Stimulated activated CD4-positive, alpha-beta T cell treated with anti-CD3 and anti-CD28 coated beads, Interleukin-2, amount 100 ng/mL, for 48 hours (primary cell): ENCODE data around the gene HARBI1.

ENCODE experiments used
- DNase-seq, 2 donors: peaks; one replicate each; pipeline ENCODE4 v3.0.0-alpha.2; 2020

Gene HARBI1, protein sequence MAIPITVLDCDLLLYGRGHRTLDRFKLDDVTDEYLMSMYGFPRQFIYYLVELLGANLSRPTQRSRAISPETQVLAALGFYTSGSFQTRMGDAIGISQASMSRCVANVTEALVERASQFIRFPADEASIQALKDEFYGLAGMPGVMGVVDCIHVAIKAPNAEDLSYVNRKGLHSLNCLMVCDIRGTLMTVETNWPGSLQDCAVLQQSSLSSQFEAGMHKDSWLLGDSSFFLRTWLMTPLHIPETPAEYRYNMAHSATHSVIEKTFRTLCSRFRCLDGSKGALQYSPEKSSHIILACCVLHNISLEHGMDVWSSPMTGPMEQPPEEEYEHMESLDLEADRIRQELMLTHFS

DNA sequence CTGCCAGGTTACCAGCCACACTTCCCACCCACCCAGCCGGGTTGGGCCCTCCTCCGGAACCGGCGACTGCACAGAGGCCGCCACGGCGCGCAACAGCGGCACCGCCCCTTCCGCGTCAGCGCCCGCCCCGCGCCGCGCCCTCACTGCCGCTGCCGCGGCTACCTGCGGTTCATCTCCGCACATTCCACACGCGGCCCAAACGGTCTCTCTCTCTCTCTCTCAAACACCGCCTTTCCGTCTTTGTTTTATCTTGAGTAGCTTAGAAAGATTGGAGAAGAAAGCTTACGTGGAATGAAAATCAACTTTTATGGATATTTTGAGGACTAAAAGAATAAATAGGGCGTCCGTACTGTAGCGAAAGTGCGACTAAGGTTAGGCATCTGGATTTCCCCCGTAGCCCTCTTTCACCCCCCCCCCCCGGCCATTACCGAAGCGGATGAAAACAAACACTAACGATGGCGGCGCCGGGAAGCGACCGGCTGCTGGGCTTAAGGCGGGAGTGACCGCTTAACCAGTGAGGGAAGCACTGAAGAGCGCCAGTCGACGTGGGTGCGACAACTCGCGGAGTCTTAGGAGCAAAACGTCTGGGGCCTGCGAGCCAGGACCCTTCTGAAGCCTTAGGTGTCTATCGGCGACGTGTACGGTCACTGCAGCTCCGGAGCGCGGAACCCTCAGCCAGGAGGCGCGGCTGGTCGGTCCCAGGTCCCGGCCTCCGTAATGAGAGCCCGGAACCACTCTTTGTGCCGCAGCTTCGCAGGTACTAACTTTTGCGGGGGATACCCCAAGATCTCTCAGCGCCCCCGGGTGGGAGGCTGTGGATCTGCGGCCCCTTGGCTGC lies at the start of gene HARBI1, which contains the start of gene ATG13:
TSS of gene HARBI1 (minus strand) at position 94 of the 838 bp plus-strand sequence. CDS start 990 bp downstream, outside the sequence.
TSS of gene ATG13 (plus strand) at position 420 of the 838 bp plus-strand sequence. CDS start 26,739 bp downstream, outside the sequence.
- DNase-seq, result peak; percentile 88 to 92

DNA sequence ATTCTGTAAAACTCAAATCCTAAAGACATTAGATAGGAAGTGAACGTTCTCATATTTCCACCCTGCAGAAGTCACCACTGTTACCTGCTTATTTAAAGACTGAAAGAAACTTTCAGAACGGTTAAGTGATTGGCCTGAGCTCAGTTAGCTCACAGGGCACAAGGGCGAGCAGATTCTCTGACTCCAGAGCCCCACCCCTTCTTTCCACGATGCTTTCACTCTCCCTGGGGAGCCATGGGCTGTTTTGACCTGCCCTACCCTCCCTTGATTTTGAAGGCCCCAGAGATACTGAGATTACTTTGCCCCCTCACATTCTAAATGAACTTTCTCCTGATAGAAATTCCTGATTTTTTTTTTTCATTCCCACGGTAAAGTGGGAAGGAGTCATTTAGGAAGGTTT lies 49.5 kb upstream of the HARBI1 start:
- DNase-seq, result no peak

DNA sequence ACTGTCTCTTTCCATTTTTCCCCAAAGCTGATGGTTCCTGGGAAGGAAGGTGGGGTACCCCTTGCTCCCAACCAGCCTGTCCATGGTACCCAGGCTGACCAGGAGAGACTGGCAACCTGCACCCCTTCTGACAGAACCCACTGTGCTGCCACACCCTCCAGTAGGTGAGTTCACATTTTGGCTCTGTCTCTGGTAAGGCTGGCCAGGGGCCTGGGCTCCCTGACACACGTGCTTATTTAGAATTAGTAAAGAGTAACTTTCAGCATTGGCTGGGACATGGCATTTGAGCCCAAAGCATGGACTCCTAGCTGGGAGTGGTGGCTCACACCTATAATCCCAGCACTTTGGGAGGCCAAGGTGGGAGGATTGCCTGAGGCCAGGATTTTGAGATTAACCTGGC lies 48.3 kb upstream of the HARBI1 start:
- DNase-seq, result no peak

DNA sequence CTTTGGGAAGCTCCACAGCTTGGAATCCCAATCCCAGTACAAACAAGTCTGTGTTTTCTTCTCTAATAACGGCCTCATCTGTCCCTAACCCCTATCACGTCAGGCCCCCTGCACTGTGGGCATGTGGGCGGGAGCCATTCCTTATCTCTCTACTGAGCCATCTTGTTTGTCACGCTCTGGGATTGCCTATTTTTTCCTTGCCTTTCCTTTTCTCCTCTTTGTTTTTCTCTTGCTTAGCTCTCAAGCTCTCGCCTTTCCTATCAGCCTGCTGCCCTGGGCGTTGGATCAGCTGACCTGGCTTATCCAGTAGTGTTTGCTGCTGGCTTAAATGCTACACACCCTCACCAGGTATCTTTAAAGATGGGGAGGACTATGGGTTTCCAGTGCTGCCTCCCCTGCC lies 47.6 kb upstream of the HARBI1 start:
- DNase-seq, result no peak

DNA sequence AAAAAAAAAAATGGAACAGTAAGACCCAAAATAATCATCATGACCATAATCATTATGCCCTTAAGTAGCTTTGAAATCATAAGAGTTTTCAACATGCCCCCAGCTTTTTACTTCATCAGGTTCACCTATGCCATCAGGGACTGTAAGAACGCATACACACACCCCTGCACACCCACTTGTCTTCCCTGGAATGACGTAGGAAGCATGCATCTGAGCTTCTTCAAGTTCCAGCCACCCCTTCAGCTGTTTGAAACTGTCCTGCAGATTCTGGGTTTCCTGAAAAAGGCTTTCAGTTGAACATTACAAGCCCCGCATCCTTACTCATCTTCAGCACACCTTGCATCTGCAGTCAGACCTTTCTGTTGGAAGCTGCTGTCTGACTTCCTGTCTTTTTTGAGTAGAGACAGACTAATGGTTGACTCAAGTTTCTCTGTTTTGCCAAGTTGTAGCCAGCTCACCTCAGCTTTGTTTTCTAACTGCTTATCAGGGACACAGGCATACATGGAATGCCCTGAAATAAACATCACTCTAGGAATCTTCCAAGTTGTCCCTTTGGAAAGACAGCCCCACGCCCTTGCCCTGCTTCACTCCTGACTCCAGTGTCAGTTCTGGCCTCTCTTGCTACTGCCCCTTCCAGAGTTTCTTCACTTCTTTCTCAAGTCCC lies 46.4 kb upstream of the HARBI1 start:
- DNase-seq, result no peak

DNA sequence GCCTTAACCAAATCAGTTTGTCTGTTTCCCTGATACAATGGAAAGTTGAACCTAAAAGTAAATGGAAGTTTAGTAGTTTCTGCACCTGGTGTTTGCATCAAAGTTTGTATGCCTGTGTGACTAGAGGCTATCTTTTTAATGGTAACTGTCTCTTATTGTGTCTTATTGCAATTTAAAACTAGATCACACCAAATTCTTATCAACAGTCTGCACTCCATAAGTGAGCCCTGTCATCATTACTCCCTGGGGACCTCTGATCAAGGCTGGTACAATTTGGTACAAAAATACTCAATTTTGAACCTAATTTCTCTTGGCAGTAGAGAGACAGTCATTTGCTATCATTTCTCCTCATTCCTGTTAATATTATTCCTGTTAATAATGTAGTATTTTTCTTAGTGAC lies 45.3 kb upstream of the HARBI1 start:
- no peak for DNase-seq

DNA sequence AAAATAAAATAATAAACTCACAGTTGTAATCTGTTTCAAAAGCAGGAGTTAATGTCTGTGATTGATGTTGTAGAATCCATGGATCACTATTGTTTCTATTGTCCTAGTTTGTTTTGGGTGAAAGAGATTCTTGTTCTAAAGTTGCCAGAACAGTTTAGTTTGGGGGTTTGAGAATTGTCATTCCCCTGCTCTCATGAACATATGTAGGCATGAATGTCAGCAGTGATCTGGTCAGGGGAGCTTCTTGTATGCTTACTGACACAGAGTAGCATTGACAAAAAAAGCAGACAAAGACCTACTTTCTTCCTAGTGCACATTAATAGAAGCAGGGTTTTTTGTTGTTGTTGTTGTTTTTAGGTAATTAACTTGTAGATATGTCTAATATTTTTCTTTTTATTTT lies 44.8 kb upstream of the HARBI1 start:
- DNase-seq, result no peak

DNA sequence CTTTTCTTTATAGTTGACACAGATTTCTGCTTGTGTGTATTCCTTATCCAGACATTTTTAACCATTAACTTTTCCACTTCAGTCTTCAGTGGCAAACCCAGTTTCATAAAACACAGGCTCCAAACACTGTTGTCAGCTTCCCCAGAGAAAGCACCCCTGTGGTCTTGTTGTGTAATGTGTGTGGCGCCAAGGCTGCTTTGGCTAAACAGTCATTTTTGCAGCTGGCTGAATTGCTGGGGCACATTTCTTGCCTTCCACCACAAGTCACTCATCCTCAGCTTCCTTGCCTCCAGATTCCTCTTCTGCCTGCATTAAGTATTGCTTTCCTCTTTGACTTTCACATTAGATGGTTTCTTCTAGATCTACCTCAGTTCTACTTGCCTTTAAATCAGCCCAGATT lies 42.9 kb upstream of the HARBI1 start:
- DNase-seq, result no peak

DNA sequence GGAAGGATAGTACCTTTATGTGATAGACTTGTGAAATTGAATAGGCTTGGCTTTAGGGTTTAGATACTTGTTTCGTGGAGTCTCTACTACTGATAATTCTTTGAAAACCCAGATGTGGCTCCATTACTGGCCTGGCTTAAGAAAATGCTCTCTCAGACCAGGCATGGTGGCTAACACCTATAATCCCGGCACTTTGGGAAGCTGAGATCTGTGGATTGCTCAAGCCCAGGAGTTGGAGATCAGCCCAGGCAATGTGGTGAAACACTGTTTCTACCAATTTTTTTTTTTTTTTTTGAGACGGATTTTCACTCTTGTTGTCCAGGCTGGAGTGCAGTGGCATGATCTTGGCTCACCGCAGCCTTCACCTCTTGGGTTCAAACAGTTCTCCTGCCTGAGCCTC lies 41.2 kb upstream of the HARBI1 start:
- no peak for DNase-seq

DNA sequence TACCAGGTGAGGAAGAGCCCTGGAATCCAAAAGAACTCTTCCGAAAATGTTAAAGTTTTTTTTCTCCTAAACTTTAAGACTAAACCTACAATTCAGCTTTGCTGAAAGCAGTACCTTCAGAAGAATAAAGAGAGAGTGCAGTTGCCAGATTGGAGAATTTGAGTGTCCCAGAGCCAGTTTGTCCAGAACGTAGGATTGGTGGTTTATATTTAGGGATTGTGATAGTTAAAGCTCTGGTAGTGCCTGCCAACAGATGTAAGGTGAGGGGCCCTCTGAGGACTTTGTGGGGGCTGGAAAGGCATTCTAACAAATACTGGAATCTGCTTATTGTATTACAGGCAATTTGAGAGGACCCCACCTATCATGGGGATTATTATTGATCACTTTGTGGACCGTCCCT lies 40.2 kb upstream of the HARBI1 start:
- DNase-seq, result no peak

DNA sequence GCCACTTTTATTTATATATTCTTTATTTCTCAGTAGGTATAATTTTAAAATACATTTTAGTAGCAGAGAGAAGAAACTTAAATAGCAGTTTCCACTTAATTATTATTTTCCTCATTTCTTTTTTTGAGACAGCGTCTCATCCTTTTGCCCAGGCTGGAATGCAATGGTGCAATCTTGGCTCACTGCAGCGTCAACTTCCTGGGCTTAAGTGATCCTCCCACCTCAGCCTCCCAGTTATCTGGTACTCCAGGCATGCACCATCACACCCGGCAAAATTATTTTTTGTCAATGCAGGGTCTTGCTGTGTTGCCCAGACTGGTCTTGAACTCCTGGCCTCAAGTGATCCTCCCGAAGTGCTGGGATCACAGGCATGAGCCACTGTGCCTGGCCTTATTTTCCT lies 38.6 kb upstream of the HARBI1 start:
- DNase-seq, result no peak

DNA sequence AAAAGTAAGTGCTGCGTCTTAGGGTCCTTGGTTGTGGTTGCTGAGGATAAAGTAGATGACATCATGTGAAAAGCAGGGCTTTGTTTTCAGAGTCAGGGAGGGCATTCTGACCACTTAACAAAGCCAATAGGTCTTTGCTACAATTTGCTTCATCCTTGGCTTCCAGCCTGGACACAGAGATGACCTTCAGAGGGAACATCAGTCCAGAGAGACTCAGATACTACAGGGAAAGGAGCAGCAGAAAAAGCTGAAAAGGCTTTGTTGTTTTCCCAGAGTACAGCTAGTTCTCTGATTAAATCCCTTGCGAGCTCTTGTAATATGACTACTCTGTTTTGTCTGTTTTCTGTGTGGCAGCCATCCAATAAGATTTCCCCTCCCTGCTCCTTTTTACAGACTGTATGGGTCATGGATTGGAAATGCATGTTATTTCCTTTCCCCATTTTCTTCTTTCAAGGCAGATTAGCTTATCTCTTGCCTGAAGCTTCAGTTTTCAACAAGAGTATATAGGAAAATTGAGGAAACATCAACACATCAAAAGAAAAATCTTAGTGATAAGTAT lies 32.2 kb upstream of the HARBI1 start:
- no peak for DNase-seq

DNA sequence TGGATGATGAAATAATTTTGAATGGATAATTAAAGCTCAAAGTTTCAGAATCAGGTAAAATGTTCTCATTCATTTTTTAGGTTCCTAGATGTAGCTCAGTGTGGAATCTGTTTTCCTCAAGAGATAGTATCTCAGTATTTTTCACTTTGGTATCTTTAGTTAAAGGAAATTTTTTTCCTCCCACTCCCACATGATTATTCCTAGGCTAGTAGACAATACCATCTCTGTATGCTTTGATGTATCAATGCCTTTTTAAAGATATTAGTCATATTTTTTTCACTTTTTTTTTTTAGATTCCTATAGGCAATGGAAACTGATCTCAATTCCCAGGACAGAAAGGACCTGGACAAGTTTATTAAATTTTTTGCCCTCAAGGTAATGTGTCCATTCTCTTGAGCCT lies 27.0 kb upstream of the HARBI1 start:
- DNase-seq, result no peak

DNA sequence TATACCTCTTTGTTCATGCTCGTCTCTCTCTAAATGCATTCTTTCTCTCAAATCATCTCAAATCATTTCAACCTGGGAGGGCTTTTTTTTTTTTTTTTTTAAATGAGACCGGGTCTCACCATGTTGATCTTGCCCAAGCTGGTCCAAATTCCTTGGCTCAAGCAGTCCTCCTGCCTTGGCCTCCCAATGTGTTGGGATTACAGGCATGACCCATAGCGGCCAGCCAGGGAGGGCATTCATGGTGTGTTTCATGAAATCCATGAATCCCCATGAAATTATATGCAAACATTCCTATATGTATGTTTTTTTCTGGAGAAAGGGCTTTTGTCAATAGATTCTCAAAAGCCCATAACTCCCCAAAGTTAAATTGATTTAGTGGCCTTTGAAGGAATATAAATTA lies 26.5 kb upstream of the HARBI1 start:
- DNase-seq, result no peak

DNA sequence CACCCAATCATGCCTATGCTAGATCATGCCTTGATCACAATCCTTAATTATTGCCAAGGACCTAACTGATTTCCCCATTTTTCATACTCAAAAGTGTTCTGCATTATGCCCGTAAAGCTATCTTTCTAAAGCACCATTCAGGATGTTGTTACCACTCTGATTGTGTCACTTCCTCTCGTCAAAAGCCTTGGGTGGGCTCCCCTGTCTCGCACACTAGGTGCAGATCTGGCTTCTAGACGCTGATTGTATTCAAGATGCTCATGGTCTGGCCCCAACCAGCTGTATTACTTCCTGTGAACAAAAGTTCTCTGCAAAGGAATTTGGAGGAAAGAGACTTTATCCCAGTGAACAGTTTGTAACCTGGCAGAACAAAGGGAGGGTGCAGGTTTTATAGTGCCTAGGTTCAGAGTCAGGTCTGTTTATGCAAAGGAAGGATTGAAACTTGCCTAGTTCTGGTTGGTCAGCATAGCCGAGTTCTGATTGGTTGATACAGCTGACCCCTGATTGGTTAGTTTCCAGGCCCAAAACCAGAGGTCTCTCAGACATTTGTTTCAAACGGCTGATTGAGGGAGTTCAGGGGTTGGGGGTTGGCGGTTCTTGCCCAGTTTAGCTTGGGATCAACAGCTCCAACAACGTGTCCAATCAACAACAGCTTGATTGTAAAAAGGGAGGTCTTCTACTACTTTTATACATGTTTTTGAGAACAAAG lies 25.8 kb upstream of the HARBI1 start:
- DNase-seq, result no peak

DNA sequence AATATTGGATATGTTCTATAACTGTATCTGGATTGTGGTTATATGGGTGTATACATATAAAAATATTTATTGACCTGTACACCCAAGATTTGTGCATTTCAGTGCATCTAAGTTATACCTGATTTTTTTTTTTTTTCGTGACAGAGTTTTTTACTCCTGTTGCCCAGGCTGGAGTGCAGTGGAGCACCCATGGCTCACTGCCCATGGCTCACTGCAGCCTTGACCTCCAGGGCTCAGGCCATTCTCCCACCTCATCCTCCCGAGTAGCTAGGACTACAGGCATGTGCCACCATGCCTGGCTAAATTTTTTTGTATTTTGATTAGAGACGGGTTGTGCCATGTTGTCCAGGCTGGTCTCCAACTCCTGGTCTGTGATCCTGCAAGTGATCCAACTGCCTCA lies 24.6 kb upstream of the HARBI1 start:
- no peak for DNase-seq

DNA sequence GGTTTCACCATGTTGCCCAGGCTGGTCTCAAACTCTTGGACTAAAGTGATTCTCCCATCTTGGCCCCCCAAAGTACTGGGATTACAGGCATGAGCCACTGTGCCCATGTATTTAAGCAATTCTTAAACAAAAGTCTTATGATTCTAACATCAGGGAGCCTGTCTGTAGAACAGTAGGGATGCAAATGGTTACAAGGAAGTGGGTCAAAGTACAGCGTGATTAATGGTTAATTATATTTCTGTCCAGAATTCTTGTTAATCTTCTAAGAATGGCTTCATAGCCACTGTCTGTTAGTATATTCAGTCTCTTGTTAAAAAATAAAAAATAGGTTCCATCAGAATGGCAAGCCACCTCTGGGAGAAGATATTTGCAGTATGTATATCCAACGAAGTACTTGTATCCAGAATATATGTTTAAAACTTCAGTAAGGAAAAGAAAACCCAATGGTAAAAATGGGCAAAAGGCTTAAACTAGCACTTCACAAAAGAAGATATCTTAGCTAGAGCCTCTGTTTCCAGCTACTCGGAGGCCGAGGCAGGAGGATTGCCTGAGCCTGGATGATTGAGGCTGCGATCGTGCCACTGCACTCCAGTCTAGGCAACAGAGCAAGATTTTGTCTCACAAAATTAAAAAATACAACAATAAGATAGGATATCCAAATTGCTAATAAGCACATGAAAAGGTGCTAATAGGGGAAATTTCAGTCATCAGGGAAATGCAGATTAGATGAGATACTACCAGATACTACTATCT lies 23.2 kb upstream of the HARBI1 start:
- DNase-seq, result no peak

DNA sequence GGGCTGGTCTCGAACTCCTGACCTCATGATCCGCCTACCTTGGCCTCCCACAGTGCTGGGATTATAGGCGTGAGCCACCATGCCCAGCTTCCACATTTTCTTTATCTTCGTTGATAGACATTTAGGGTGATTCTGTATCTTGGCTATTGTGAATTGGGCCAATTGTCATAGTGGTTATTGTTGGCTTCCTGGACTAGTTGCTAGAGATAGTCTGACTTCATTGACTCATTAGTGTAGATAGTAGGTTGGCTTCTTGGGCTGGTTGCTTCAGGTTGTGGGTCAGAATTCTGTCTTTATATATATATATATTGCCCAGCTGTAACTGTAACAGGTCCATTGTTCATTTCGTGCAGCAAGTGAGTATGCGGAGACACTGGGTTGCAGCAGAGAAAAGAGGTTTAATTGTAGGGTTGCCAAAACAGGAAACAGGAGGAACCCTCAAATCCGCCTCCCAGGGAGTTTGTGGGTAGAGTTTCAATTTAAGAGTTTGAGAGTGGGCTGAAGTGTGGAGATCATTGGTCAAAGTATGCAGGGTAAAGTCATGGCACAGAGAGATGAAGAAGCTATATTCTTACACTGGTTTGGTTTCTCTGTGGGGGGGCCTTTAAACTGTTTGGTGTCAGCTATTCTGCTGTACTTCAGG lies 22.3 kb upstream of the HARBI1 start:
- no peak for DNase-seq

DNA sequence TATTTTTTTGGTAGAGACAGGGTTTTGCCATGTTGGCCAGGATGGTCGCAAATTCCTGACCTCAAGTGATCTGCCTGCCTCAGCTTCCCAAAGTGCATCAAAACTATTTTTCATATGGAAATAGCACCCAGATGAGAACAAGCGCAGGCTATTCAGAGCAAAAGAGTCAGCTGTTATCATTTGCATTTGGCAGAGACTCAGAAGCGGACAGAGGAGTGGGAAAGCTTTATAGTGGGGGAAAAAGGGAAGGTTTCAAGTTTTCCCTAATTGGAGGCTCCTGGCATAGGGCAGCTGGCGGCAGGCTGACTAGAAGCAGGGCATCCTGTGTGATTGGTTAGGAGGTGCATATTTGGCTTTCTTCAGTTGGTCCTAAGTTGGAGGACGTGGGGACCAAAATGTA lies 20.5 kb upstream of the HARBI1 start:
- DNase-seq, result no peak

DNA sequence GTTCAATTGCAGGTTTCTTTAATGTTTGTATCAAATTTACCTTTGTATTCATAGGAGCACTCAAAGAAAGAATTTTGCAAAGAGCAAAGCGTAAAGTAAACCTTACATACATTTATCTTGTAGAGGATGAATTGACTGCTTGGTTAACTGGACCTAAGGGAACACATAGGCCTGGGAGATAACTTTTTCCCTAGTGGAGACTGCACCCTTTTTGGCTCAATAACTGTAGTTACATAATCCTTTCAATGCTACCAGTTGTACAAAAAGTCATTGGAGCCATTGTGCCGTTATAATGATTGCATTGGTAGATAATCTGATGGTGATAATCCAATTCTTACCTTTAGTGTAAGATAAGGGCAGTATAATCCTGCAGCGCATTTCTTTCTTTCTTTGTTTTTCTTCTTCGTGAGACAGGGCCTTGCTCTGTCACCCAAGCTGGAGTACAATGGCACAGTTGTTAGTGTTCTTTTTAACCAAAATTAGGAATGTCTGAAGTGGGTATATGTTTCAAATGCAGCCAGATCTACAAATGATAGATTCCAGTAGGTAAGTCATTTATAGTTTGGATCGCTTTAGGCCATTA lies 18.6 kb upstream of the HARBI1 start:
- DNase-seq, result no peak
